HEK293 (cell line): ENCODE data around the gene ACSL3.

Experiments
- CTCF ChIA-PET: fragments of 350-600 bp; formaldehyde crosslinking; extraction: SDS; loops from one replicate; lab custom pipeline; 2021; ENCODE audit warnings: antibody characterized with exemption; lab: Yijun Ruan, JAX
- POLR2A ChIA-PET: fragments of 300-600 bp; formaldehyde crosslinking; extraction: SDS; loops from one replicate; lab custom pipeline; 2020; ENCODE audit warnings: antibody characterized with exemption, inconsistent platforms; lab: Yijun Ruan, JAX
- H3K27ac ChIP-seq: fragments of 200-500 bp; sonication (Bioruptor generic); 2 replicates; pipeline ENCODE4 v1.5.1; 2014; ENCODE audit warnings: low read depth, low read length, control low read depth, inconsistent platforms; ENCODE audit errors: extremely low read depth
- H3K36me3 ChIP-seq, 2 experiments: fragments of 200-500 bp in 1 of 2; sonication (Bioruptor generic) in 1 of 2; 1 replicate in 1 of 2; 2 replicates in 1 of 2; pipeline ENCODE4 v1.5.1; 2014 to 2017; ENCODE audit warnings: inconsistent platforms in 2 of 2, low read length in 2 of 2; ENCODE audit not compliant: control insufficient read depth in 2 of 2, insufficient read depth in 1 of 2
- H3K4me1 ChIP-seq: fragments of 200-500 bp; sonication (Bioruptor generic); 2 replicates; pipeline ENCODE4 v1.5.1; 2014; ENCODE audit warnings: mild to moderate bottlenecking, low read length, inconsistent platforms; ENCODE audit not compliant: control insufficient read depth, insufficient read depth
- H3K4me3 ChIP-seq: 2 replicates; pipeline ENCODE4 v1.5.1; 2011; ENCODE audit warnings: low read depth, mild to moderate bottlenecking, control low read depth, low read length, moderate library complexity
- H3K9me3 ChIP-seq: fragments of 200-500 bp; sonication (Bioruptor generic); 2 replicates; pipeline ENCODE4 v1.5.1; 2014; ENCODE audit warnings: low read depth, low read length, inconsistent platforms; ENCODE audit not compliant: control insufficient read depth, insufficient read depth
- GFI1B ChIP-seq: fragments of 450-650 bp; formaldehyde crosslinking; IDR thresholded peaks from 2 replicates; pipeline ENCODE4 v1.5.1; 2016; ENCODE audit warnings: missing biosample characterization, missing genetic modification characterization
- GLIS1 ChIP-seq: fragments of 450-650 bp; formaldehyde crosslinking; IDR thresholded peaks from 2 replicates; pipeline ENCODE4 v1.5.1; 2016; ENCODE audit warnings: missing biosample characterization, missing genetic modification characterization
- KLF9 ChIP-seq: fragments of 450-650 bp; formaldehyde crosslinking; IDR thresholded peaks from 2 replicates; pipeline ENCODE4 v1.5.1; 2016; ENCODE audit warnings: missing biosample characterization, missing genetic modification characterization, low read depth
- OSR2 ChIP-seq: fragments of 450-650 bp; formaldehyde crosslinking; IDR thresholded peaks from 2 replicates; pipeline ENCODE4 v1.5.1; 2016; ENCODE audit warnings: missing biosample characterization, missing genetic modification characterization
- PRDM1 ChIP-seq: fragments of 450-650 bp; formaldehyde crosslinking; IDR thresholded peaks from 2 replicates; pipeline ENCODE4; 2016; ENCODE audit warnings: missing biosample characterization, missing genetic modification characterization
- RBAK ChIP-seq: fragments of 450-650 bp; formaldehyde crosslinking; IDR thresholded peaks from 2 replicates; pipeline ENCODE4 v1.5.1; 2016; ENCODE audit warnings: missing biosample characterization, missing genetic modification characterization
- REPIN1 ChIP-seq: fragments of 450-650 bp; formaldehyde crosslinking; IDR thresholded peaks from 2 replicates; pipeline ENCODE4 v1.5.1; 2017; ENCODE audit warnings: missing biosample characterization, missing genetic modification characterization, low read depth
- TCF7L2 ChIP-seq: IDR thresholded peaks from 2 replicates; pipeline ENCODE4 v1.6.1; 2011; ENCODE audit warnings: low read depth, mild to moderate bottlenecking, inconsistent platforms, low read length, moderate library complexity, borderline replicate concordance
- TRIM28 ChIP-seq: IDR thresholded peaks from 2 replicates; pipeline ENCODE4 v1.6.1; 2011; ENCODE audit warnings: low read length, control low read depth, borderline replicate concordance
- ZBTB17 ChIP-seq: fragments of 450-650 bp; formaldehyde crosslinking; IDR thresholded peaks from 2 replicates; pipeline ENCODE4 v1.5.1; 2016; ENCODE audit warnings: missing biosample characterization, missing genetic modification characterization
- ZBTB20 ChIP-seq: fragments of 450-650 bp; formaldehyde crosslinking; IDR thresholded peaks from 2 replicates; pipeline ENCODE4 v1.5.1; 2016; ENCODE audit warnings: missing biosample characterization, missing genetic modification characterization
- ZBTB21 ChIP-seq: fragments of 450-650 bp; formaldehyde crosslinking; IDR thresholded peaks from 2 replicates; pipeline ENCODE4 v1.5.1; 2017; ENCODE audit warnings: missing biosample characterization, missing genetic modification characterization
- ZFP37 ChIP-seq: fragments of 450-650 bp; formaldehyde crosslinking; IDR thresholded peaks from 2 replicates; pipeline ENCODE4 v1.5.1; 2016; ENCODE audit warnings: missing biosample characterization, missing genetic modification characterization
- ZNF211 ChIP-seq: fragments of 450-650 bp; formaldehyde crosslinking; IDR thresholded peaks from 2 replicates; pipeline ENCODE4 v1.5.1; 2016; ENCODE audit warnings: low read depth, missing biosample characterization, missing genetic modification characterization
- ZNF223 ChIP-seq: fragments of 450-650 bp; formaldehyde crosslinking; IDR thresholded peaks from 2 replicates; pipeline ENCODE4 v1.5.1; 2016; ENCODE audit warnings: missing biosample characterization, missing genetic modification characterization
- ZNF23 ChIP-seq: fragments of 450-650 bp; formaldehyde crosslinking; IDR thresholded peaks from 2 replicates; pipeline ENCODE4 v1.5.1; 2016; ENCODE audit warnings: missing biosample characterization, missing genetic modification characterization, borderline replicate concordance
- ZNF24 ChIP-seq: fragments of 450-650 bp; formaldehyde crosslinking; IDR thresholded peaks from 2 replicates; pipeline ENCODE4 v1.5.1; 2016; ENCODE audit warnings: missing biosample characterization, missing genetic modification characterization
- ZNF248 ChIP-seq: fragments of 450-650 bp; formaldehyde crosslinking; IDR thresholded peaks from 2 replicates; pipeline ENCODE4 v1.5.1; 2017; ENCODE audit warnings: missing biosample characterization, missing genetic modification characterization
- ZNF266 ChIP-seq: fragments of 450-650 bp; formaldehyde crosslinking; IDR thresholded peaks from 2 replicates; pipeline ENCODE4 v1.5.1; 2016; ENCODE audit warnings: missing biosample characterization, missing genetic modification characterization, low read depth
- ZNF324 ChIP-seq: fragments of 450-650 bp; formaldehyde crosslinking; IDR thresholded peaks from 2 replicates; pipeline ENCODE4 v1.5.1; 2016; ENCODE audit warnings: missing biosample characterization, missing genetic modification characterization
- ZNF350 ChIP-seq: fragments of 450-650 bp; formaldehyde crosslinking; IDR thresholded peaks from 2 replicates; pipeline ENCODE4 v1.5.0; 2017; ENCODE audit warnings: missing biosample characterization, mild to moderate bottlenecking, missing genetic modification characterization
- ZNF366 ChIP-seq: fragments of 450-650 bp; formaldehyde crosslinking; conservative IDR thresholded peaks from 2 replicates; pipeline ENCODE4 v1.5.1; 2016; ENCODE audit warnings: missing biosample characterization, missing genetic modification characterization
- ZNF521 ChIP-seq: fragments of 450-650 bp; formaldehyde crosslinking; IDR thresholded peaks from 2 replicates; pipeline ENCODE4 v1.5.1; 2017; ENCODE audit warnings: missing biosample characterization, mild to moderate bottlenecking, missing genetic modification characterization
- ZNF529 ChIP-seq: fragments of 450-650 bp; formaldehyde crosslinking; IDR thresholded peaks from 2 replicates; pipeline ENCODE4 v1.5.1; 2017; ENCODE audit warnings: missing genetic modification characterization, missing biosample characterization; ENCODE audit not compliant: insufficient replicate concordance
- ZNF555 ChIP-seq: fragments of 450-650 bp; formaldehyde crosslinking; conservative IDR thresholded peaks from 2 replicates; pipeline ENCODE4 v1.5.1; 2017; ENCODE audit warnings: missing biosample characterization, mild to moderate bottlenecking, missing genetic modification characterization, inconsistent platforms
- ZNF561 ChIP-seq: fragments of 450-650 bp; IDR thresholded peaks from 2 replicates; pipeline ENCODE4 v1.5.1; 2018; ENCODE audit warnings: missing biosample characterization, missing genetic modification characterization, borderline replicate concordance
- ZNF596 ChIP-seq: fragments of 450-650 bp; IDR thresholded peaks from 2 replicates; pipeline ENCODE4 v1.5.0; 2018; ENCODE audit warnings: missing biosample characterization, mild to moderate bottlenecking, missing genetic modification characterization, moderate library complexity
- ZNF600 ChIP-seq: fragments of 450-650 bp; formaldehyde crosslinking; IDR thresholded peaks from 2 replicates; pipeline ENCODE4 v1.5.1; 2016; ENCODE audit warnings: missing biosample characterization, missing genetic modification characterization
- ZNF843 ChIP-seq: fragments of 450-650 bp; formaldehyde crosslinking; IDR thresholded peaks from 2 replicates; pipeline ENCODE4 v1.5.1; 2016; ENCODE audit warnings: missing biosample characterization, missing genetic modification characterization
- ZSCAN23 ChIP-seq: fragments of 450-650 bp; formaldehyde crosslinking; IDR thresholded peaks from 2 replicates; pipeline ENCODE4 v1.5.1; 2016; ENCODE audit warnings: missing biosample characterization, missing genetic modification characterization
- TF ChIP-seq, protein P1 (sequence below): fragments of 450-650 bp; IDR thresholded peaks from 2 replicates; pipeline ENCODE4 v1.5.1; 2018; ENCODE audit warnings: missing biosample characterization, missing genetic modification characterization
- TF ChIP-seq, protein P2 (sequence below): fragments of 450-650 bp; formaldehyde crosslinking; IDR thresholded peaks from 2 replicates; pipeline ENCODE4 v1.5.1; 2017; ENCODE audit warnings: missing biosample characterization, missing genetic modification characterization
- TF ChIP-seq, protein P3 (sequence below): fragments of 450-650 bp; formaldehyde crosslinking; IDR thresholded peaks from 2 replicates; pipeline ENCODE4 v1.5.1; 2016; ENCODE audit warnings: missing biosample characterization, missing genetic modification characterization
- TF ChIP-seq, protein P4 (sequence below): fragments of 450-650 bp; formaldehyde crosslinking; IDR thresholded peaks from 2 replicates; pipeline ENCODE4 v1.5.1; 2017; ENCODE audit warnings: missing biosample characterization, missing genetic modification characterization

ACSL3 gene

GRCh38 chr2:222835143-222835822 lies 25.6 kb upstream of the ACSL3 start:
- no peaks in the 10 kb centered on the region for H3K9me3 ChIP-seq
- H3K4me1 ChIP-seq, result peaks cover 24% of the 10 kb centered on the region
- no peak overlapping the region for H3K4me3 ChIP-seq
- ChIA-PET CTCF (no interaction called here), POLR2A (interaction anchor here (0.9 to 1.6 kb wide), 3 partner anchors 27 to 128 kb away, joined by 3 to 7 read pairs (median 4); no protein-coding TSS in a partner anchor)
- no peaks in the 10 kb centered on the region for H3K36me3 ChIP-seq
- no peak overlapping the region for H3K27ac ChIP-seq
- TF ChIP-seq ZNF596 (no peak), RBAK (no peak), ZNF266 (tag by site-specific recombination) (no peak), ZNF211 (no peak), ZNF561 (tag by site-specific recombination) (no peak), KLF9 (no peak), ZNF366 (peak; percentile 77), ZNF248 (no peak), TCF7L2 (no peak), ZNF23 (tag by site-specific recombination) (no peak), PRDM1 (tag by site-specific recombination) (no peak), ZNF521 (tag by site-specific recombination) (no peak), ZNF24 (tag by site-specific recombination) (peak; percentile 58; the same call in 1 of the 2 replicates), TRIM28 (no peak), ZNF350 (tag by site-specific recombination) (no peak), OSR2 (0 out of 2 replicates have a peak, but pooled peaks have one; percentile 11), ZNF555 (tag by site-specific recombination) (no peak), REPIN1 (tag by site-specific recombination) (no peak), ZBTB20 (tag by site-specific recombination) (no peak), ZNF843 (no peak), ZSCAN23 (no peak), ZBTB17 (0 out of 2 replicates have a peak, but pooled peaks have one; percentile 19), ZNF600 (tag by site-specific recombination) (no peak), GLIS1 (no peak), ZNF324 (tag by site-specific recombination) (no peak), GFI1B (no peak), ZNF529 (tag by site-specific recombination) (no peak), ZNF223 (tag by site-specific recombination) (no peak), ZBTB21 (no peak), ZFP37 (tag by site-specific recombination) (no peak)
- TF ChIP-seq, protein P1, sequence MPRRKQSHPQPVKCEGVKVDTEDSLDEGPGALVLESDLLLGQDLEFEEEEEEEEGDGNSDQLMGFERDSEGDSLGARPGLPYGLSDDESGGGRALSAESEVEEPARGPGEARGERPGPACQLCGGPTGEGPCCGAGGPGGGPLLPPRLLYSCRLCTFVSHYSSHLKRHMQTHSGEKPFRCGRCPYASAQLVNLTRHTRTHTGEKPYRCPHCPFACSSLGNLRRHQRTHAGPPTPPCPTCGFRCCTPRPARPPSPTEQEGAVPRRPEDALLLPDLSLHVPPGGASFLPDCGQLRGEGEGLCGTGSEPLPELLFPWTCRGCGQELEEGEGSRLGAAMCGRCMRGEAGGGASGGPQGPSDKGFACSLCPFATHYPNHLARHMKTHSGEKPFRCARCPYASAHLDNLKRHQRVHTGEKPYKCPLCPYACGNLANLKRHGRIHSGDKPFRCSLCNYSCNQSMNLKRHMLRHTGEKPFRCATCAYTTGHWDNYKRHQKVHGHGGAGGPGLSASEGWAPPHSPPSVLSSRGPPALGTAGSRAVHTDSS, result no peak
- TF ChIP-seq, protein P2, sequence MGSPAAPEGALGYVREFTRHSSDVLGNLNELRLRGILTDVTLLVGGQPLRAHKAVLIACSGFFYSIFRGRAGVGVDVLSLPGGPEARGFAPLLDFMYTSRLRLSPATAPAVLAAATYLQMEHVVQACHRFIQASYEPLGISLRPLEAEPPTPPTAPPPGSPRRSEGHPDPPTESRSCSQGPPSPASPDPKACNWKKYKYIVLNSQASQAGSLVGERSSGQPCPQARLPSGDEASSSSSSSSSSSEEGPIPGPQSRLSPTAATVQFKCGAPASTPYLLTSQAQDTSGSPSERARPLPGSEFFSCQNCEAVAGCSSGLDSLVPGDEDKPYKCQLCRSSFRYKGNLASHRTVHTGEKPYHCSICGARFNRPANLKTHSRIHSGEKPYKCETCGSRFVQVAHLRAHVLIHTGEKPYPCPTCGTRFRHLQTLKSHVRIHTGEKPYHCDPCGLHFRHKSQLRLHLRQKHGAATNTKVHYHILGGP (tag by site-specific recombination), result no peak
- TF ChIP-seq, protein P3, sequence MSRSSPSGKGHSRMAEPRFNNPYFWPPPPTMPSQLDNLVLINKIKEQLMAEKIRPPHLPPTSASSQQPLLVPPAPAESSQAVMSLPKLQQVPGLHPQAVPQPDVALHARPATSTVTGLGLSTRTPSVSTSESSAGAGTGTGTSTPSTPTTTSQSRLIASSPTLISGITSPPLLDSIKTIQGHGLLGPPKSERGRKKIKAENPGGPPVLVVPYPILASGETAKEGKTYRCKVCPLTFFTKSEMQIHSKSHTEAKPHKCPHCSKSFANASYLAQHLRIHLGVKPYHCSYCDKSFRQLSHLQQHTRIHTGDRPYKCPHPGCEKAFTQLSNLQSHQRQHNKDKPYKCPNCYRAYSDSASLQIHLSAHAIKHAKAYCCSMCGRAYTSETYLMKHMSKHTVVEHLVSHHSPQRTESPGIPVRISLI (tag by site-specific recombination), result no peak
- TF ChIP-seq, protein P4, sequence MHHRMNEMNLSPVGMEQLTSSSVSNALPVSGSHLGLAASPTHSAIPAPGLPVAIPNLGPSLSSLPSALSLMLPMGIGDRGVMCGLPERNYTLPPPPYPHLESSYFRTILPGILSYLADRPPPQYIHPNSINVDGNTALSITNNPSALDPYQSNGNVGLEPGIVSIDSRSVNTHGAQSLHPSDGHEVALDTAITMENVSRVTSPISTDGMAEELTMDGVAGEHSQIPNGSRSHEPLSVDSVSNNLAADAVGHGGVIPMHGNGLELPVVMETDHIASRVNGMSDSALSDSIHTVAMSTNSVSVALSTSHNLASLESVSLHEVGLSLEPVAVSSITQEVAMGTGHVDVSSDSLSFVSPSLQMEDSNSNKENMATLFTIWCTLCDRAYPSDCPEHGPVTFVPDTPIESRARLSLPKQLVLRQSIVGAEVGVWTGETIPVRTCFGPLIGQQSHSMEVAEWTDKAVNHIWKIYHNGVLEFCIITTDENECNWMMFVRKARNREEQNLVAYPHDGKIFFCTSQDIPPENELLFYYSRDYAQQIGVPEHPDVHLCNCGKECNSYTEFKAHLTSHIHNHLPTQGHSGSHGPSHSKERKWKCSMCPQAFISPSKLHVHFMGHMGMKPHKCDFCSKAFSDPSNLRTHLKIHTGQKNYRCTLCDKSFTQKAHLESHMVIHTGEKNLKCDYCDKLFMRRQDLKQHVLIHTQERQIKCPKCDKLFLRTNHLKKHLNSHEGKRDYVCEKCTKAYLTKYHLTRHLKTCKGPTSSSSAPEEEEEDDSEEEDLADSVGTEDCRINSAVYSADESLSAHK (tag by site-specific recombination), result no peak
